Measurements from ENCODE around the gene SLC16A12. TPM values are rescaled to one million over a fixed set of nuclear protein-coding genes. Genes with fewer than 3 reads are reported as not detected.

Gene SLC16A12
- total and polyA plus RNA-seq, 2 of the 8 experiments (the other 6 are each of a cell fraction or from before 2014, with no cell fraction given): 1.6 to 1.9 TPM

DNA sequence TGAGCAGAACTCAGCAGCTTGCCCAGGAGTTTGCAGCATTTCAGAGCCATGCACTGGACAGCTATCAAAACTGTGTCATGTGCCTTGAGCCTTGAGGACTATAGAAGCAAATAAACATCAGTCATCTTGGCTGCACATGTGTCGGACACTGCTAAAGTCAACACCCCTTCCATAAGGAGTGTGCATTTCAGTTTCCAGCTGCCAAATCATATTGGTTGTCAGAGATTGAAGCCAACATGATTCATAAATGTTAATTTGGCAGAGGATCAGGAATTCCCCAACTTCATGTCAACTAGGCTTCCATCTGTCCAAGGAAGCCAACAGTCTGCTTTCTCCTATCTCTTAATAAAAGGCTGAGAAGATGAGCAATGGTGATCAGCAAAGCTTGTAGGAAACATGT is 32.8 kb downstream of the SLC16A12 start:
- DNase-seq (ENCODE audit: low read depth in 1 of 2, low spot score in 2 of 2): no peak
- 100% methylated on average over 1 of the region's 1 CpG; no CpG with 5 or more reads in 1 of the 2 experiments for WGBS, 2 experiments (ENCODE audit: extremely low coverage in 1 of 2, insufficient coverage in 1 of 2, insufficient read length in 1 of 2, insufficient replicate concordance in 2 of 2, low coverage in 1 of 2, low lambda C conversion rate in 2 of 2, missing lambda C conversion rate in 1 of 2)
- H2BK20ac ChIP-seq (ENCODE audit: low read length): no peak overlapping the region
- no peak overlapping the region for H2BK5ac ChIP-seq (ENCODE audit: low read depth, low read length)
- H3K14ac ChIP-seq (ENCODE audit: insufficient read length): no peak overlapping the region
- H2AK5ac ChIP-seq (ENCODE audit: low read depth, low read length): no peak overlapping the region
- no peak overlapping the region for H4K91ac ChIP-seq (replicated peaks; ENCODE audit: insufficient read length, low read length)
- H2BK12ac ChIP-seq (ENCODE audit: low read depth, low read length): no peak overlapping the region
- no peak overlapping the region for H3K27ac ChIP-seq (ENCODE audit: low read depth, low read length)
- no peaks in the 10 kb centered on the region for H3K9me3 ChIP-seq (ENCODE audit: insufficient read depth in 2 of 2, low read depth in 1 of 2, low read length in 1 of 2)
- POLR2A ChIA-PET (ENCODE audit: partially characterized antibody): interaction anchor here (0.5 to 0.6 kb wide), 2 partner anchors 21 to 182 kb away, joined by 3 read pairs; no protein-coding TSS in a partner anchor
- no peak overlapping the region for H3K4me2 ChIP-seq (ENCODE audit: insufficient read depth in 1 of 2, low read depth in 2 of 2, low read length in 2 of 2)
- no peaks in the 10 kb centered on the region for H3K79me2 ChIP-seq (ENCODE audit: control insufficient read depth in 1 of 2, insufficient read depth in 2 of 2, low read length in 2 of 2)
- no peak overlapping the region for H3K9ac ChIP-seq (replicated peaks in 1 of 4; ENCODE audit: extremely low read depth in 1 of 4, low read depth in 3 of 4, low read length in 3 of 4)
- no peak overlapping the region for H3K18ac ChIP-seq (ENCODE audit: extremely low read depth, low read length)
- TF ChIP-seq POU5F1 (IDR thresholded peaks at IDR 0.05; ENCODE audit: low read depth, low read length) (no peak), NANOG (IDR thresholded peaks at IDR 0.05; ENCODE audit: insufficient read depth, low read depth, low read length, poor library complexity, severe bottlenecking) (no peak), EP300 (IDR thresholded peaks at IDR 0.05; ENCODE audit: borderline replicate concordance in 1 of 2, low read depth in 2 of 2, low read length in 2 of 2) (no peak), EZH2 (IDR thresholded peaks at IDR 0.05; ENCODE audit: low read depth, low read length, severe bottlenecking) (no peak)
- H4K8ac ChIP-seq (ENCODE audit: extremely low read depth, insufficient read depth, low read length): no peak overlapping the region
- no peak overlapping the region for H4K5ac ChIP-seq (ENCODE audit: insufficient read length, low read depth, low read length)
- H2BK15ac ChIP-seq (ENCODE audit: low read length): no peak overlapping the region
- H3K79me1 ChIP-seq (ENCODE audit: low read depth, low read length): no peaks in the 10 kb centered on the region
- no peaks in the 10 kb centered on the region for H3K27me3 ChIP-seq (replicated peaks in 1 of 4; ENCODE audit: control insufficient read depth in 3 of 4, extremely low read depth in 1 of 4, insufficient read depth in 3 of 4, low read length in 3 of 4)
- no peak overlapping the region for H2BK120ac ChIP-seq (replicated peaks; ENCODE audit: low read depth, low read length)
- no peak overlapping the region for H3K4me3 ChIP-seq (ENCODE audit: extremely low read depth in 1 of 4, insufficient read depth in 2 of 4, low read depth in 3 of 4, low read length in 4 of 4)
- no peak overlapping the region for H2AFZ ChIP-seq (ENCODE audit: low read length)
- H4K20me1 ChIP-seq (replicated peaks in 1 of 2; ENCODE audit: control insufficient read depth in 1 of 2, insufficient read depth in 2 of 2, low read length in 2 of 2): no peaks in the 10 kb centered on the region
- CTCF ChIA-PET (ENCODE audit: partially characterized antibody): interaction anchor here (0.7 to 1.2 kb wide), 2 partner anchors 12 to 1030 kb away, joined by 3 read pairs; no protein-coding TSS in a partner anchor
- no peak overlapping the region for H3K23ac ChIP-seq (ENCODE audit: insufficient read length)
- no peaks in the 10 kb centered on the region for H3K4me1 ChIP-seq (replicated peaks in 1 of 4; ENCODE audit: control insufficient read depth in 3 of 4, insufficient read depth in 4 of 4, low read length in 3 of 4)
- no peaks in the 10 kb centered on the region for H3K23me2 ChIP-seq (ENCODE audit: low read depth, low read length)
- H3K56ac ChIP-seq (replicated peaks; ENCODE audit: insufficient read length, low read depth, low read length): no peak overlapping the region
- no peaks in the 10 kb centered on the region for H3K36me3 ChIP-seq (ENCODE audit: control insufficient read depth in 2 of 4, insufficient read depth in 4 of 4, low read length in 3 of 4)
- no peak overlapping the region for H3K4ac ChIP-seq (replicated peaks; ENCODE audit: insufficient read length, low read depth, low read length)
- no peak for FAIRE-seq

Measured in H1 (cell line).